Effector memory CD4-positive, alpha-beta T cell (primary cell): Measurements from ENCODE around the gene LRRC66.

Experiments used
- DNase-seq, 3 donors: peaks; one replicate each; pipeline ENCODE4 v3.0.0-alpha.2; 2020
- H3K27ac ChIP-seq: 2 replicates; pipeline ENCODE4 v1.7.0; 2013; ENCODE audit warnings: mild to moderate bottlenecking, low read length, moderate library complexity; ENCODE audit not compliant: insufficient read depth, poor library complexity, severe bottlenecking
- H3K27me3 ChIP-seq: replicated peaks from 2 replicates; pipeline ENCODE4 v1.7.0; 2013; ENCODE audit warnings: mild to moderate bottlenecking, low read length; ENCODE audit not compliant: insufficient read depth, control insufficient read depth, poor library complexity, severe bottlenecking
- H3K36me3 ChIP-seq: 2 replicates; pipeline ENCODE4 v1.7.0; 2013; ENCODE audit warnings: mild to moderate bottlenecking, low read length, moderate library complexity; ENCODE audit not compliant: control insufficient read depth, insufficient read depth
- H3K4me1 ChIP-seq: 2 replicates; pipeline ENCODE4 v1.7.0; 2013; ENCODE audit warnings: low read length, mild to moderate bottlenecking; ENCODE audit not compliant: control insufficient read depth, insufficient read depth, poor library complexity, severe bottlenecking
- H3K4me3 ChIP-seq: 2 replicates; pipeline ENCODE4 v1.7.0; 2013; ENCODE audit warnings: low read length, low read depth, mild to moderate bottlenecking; ENCODE audit not compliant: insufficient read depth, poor library complexity, severe bottlenecking
- H3K9me3 ChIP-seq: 2 replicates; pipeline ENCODE4 v1.7.0; 2013; ENCODE audit warnings: mild to moderate bottlenecking, low read length, moderate library complexity; ENCODE audit not compliant: control insufficient read depth

LRRC66 gene

GRCh38 chr4:51995647-51996220, 24.4 kb downstream of the LRRC66 start:
- no peaks in the 10 kb centered on the region for H3K4me1 ChIP-seq
- H3K4me3 ChIP-seq, result no peak overlapping the region
- H3K36me3 ChIP-seq, result no peaks in the 10 kb centered on the region
- no peak for DNase-seq
- no peaks in the 10 kb centered on the region for H3K9me3 ChIP-seq
- H3K27me3 ChIP-seq, result no peaks in the 10 kb centered on the region
- H3K27ac ChIP-seq, result no peak overlapping the region

GRCh38 chr4:51965862-51966261, 54.3 kb downstream of the LRRC66 start:
- no peaks in the 10 kb centered on the region for H3K4me1 ChIP-seq
- no peaks in the 10 kb centered on the region for H3K27me3 ChIP-seq
- H3K36me3 ChIP-seq, result no peaks in the 10 kb centered on the region
- DNase-seq, result no peak
- no peak overlapping the region for H3K4me3 ChIP-seq
- H3K27ac ChIP-seq, result no peak overlapping the region
- H3K9me3 ChIP-seq, result no peaks in the 10 kb centered on the region

GRCh38 chr4:51963841-51964517, 56.2 kb downstream of the LRRC66 start:
- H3K36me3 ChIP-seq, result no peaks in the 10 kb centered on the region
- no peak overlapping the region for H3K27ac ChIP-seq
- H3K27me3 ChIP-seq, result no peaks in the 10 kb centered on the region
- H3K4me1 ChIP-seq, result no peaks in the 10 kb centered on the region
- no peak for DNase-seq
- no peaks in the 10 kb centered on the region for H3K9me3 ChIP-seq
- no peak overlapping the region for H3K4me3 ChIP-seq

GRCh38 chr4:51960486-51960885, 59.7 kb downstream of the LRRC66 start:
- Histone ChIP-seq H3K27ac (no peak overlapping the region), H3K9me3 (no peaks in the 10 kb centered on the region), H3K27me3 (no peaks in the 10 kb centered on the region), H3K4me1 (no peaks in the 10 kb centered on the region), H3K36me3 (no peaks in the 10 kb centered on the region), H3K4me3 (no peak overlapping the region)
- DNase-seq, result no peak

GRCh38 chr4:51958199-51958968, 61.8 kb downstream of the LRRC66 start:
- no peaks in the 10 kb centered on the region for H3K36me3 ChIP-seq
- H3K27ac ChIP-seq, result no peak overlapping the region
- H3K9me3 ChIP-seq, result no peaks in the 10 kb centered on the region
- H3K27me3 ChIP-seq, result peaks cover 4% of the 10 kb centered on the region
- H3K4me3 ChIP-seq, result no peak overlapping the region
- no peaks in the 10 kb centered on the region for H3K4me1 ChIP-seq
- no peak for DNase-seq
